Measurements from ENCODE around the gene TLE3. TPM values are rescaled to one million over a fixed set of nuclear protein-coding genes. Genes with fewer than 3 reads are reported as not detected.

The TLE3 gene
- total and polyA plus RNA-seq, 3 experiments from 2014 or later = 19.4 to 76.5 (median 73.1) TPM

DNA sequence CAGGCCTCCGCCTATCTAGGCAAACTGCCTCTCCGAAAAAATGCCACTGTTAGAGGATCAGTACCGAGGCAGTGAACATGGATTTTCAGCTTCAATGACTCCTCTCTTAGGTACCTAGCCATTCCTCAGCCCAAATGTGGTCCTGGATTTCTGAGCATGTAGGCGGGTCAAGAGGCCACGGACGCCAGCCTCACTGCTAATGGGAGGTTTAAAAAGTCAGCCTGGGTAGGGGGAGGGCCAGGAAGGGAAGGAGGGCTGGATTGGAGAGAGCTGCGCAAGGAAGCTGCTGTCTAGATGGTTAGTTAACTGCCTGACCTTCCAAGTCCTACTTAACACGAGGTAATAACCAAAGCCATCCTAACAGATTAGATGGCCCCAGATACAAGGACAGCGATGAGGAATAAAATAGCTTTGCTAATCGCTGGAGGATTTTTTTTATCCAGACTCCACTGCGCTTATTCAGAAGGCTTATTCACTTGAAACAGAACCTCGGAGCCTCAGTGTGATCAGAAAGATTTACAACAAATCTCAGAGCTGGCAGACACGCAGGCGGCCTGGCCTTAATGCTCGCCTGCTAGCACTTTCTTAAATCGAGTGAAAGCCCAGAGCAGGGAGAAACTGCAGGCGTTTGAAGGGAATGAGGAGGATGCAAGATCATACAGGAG lies 34.3 kb downstream of the TLE3 start:
- Histone ChIP-seq H3K27me3 (ENCODE audit: insufficient read depth, low read length, poor library complexity, severe bottlenecking) (no peaks in the 10 kb centered on the region), H3K9me3 (ENCODE audit: low read length) (no peaks in the 10 kb centered on the region), H3K4me1 (ENCODE audit: insufficient read depth, low read length) (no peaks in the 10 kb centered on the region), H3K27ac (ENCODE audit: low read depth, low read length) (no peak overlapping the region), H3K36me3 (ENCODE audit: insufficient read depth, low read length) (peaks cover 53% of the 10 kb centered on the region), H3K4me3 (ENCODE audit: low read length) (no peak overlapping the region)
- H3K27me3 Mint-ChIP-seq = no peaks in the 10 kb centered on the region
- H3K4me3 Mint-ChIP-seq = no peak overlapping the region
- peaks cover 2 to 8% (median 5%) of the 10 kb centered on the region in 3 donors for H3K4me1 Mint-ChIP-seq
- DNase-seq = no peak
- POLR2A ChIA-PET = no interaction called here
- H3K27ac Mint-ChIP-seq = no peak overlapping the region
- CTCF ChIA-PET = interaction anchor here (1.1 to 1.2 kb wide), 2 partner anchors 39 to 335 kb away, joined by 3 read pairs; no protein-coding TSS in a partner anchor
- H3K9me3 Mint-ChIP-seq = no peaks in the 10 kb centered on the region
- peaks cover 6 to 93% (median 19%) of the 10 kb centered on the region in 3 donors for H3K36me3 Mint-ChIP-seq

DNA sequence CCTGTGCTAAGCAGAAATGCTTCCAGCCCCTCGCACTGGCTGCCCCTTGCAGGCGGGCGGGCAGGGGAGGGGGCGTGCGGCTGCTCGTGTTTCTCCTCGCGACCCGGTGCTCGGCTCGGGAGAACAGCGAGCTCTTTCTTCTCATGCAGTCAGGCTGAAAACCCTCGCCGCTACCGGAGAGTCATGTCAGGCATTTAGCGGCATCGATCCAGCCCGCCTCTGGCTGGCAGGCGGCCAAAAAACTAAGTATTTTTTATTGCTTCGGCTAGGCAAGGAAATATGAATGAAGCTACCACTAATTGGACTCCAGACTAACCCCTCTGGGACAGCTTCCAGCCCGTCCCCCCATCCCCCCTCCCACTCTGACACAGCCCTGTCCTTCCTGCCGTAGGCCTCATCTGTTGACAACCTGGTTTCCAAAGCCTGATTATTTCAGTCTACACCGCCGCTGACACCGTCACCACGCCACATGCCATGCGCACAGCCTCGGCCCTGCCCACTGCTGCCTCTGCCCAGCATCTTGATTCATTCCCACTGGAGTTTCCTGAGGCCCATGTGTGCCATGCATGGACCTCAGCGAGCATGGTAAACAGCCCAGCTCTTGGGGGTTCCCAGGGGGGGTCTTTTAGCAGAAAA lies 35.3 kb downstream of the TLE3 start:
- H3K27me3 ChIP-seq (ENCODE audit: insufficient read depth, low read length, poor library complexity, severe bottlenecking) = no peaks in the 10 kb centered on the region
- H3K4me3 Mint-ChIP-seq = no peak overlapping the region
- peaks cover 2 to 5% (median 5%) of the 10 kb centered on the region in 3 donors for H3K4me1 Mint-ChIP-seq
- no peaks in the 10 kb centered on the region for H3K27me3 Mint-ChIP-seq
- CTCF ChIA-PET = interaction anchor here (1.1 kb wide), 1 partner anchor 334 kb away, joined by 3 read pairs; no protein-coding TSS in a partner anchor
- H3K36me3 Mint-ChIP-seq = peaks cover 6 to 95% (median 25%) of the 10 kb centered on the region in 3 donors
- no peaks in the 10 kb centered on the region for H3K9me3 Mint-ChIP-seq
- H3K27ac ChIP-seq (ENCODE audit: low read depth, low read length) = no peak overlapping the region
- H3K36me3 ChIP-seq (ENCODE audit: insufficient read depth, low read length) = peaks cover 60% of the 10 kb centered on the region
- POLR2A ChIA-PET = no interaction called here
- H3K9me3 ChIP-seq (ENCODE audit: low read length) = no peaks in the 10 kb centered on the region
- H3K4me1 ChIP-seq (ENCODE audit: insufficient read depth, low read length) = no peaks in the 10 kb centered on the region
- peak in 1 of 5 donors; percentile 34 for DNase-seq
- H3K27ac Mint-ChIP-seq = no peak overlapping the region
- H3K4me3 ChIP-seq (ENCODE audit: low read length) = no peak overlapping the region

DNA sequence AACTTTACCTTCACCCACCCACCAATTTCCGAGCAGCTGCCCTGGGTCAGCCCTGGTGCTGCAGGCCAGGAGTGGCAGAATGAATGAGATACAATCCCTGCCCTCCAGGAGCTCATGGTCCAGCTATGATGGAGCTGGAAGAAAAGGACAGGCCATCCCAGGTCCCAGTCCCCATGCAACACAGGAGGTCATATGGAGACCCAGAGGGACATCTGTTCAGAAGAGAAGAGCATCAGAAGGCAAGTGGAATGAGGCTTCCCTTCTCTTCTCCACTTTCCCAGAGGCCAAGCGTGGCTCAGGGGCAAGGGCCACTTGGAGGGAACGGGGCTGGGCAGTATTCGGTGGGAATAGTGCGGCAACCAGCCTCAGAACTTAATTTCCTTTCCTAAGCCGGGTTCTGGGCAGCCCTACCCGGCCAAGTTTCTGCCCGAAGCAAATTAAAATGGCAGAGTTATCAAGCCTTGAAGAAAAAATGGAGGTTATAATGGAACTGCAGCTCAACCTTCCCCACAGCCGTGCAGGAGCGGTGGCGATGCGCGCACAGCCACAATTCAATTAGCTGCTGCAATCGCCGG lies 35.9 kb downstream of the TLE3 start:
- Mint-ChIP-seq H3K9me3 (no peaks in the 10 kb centered on the region), H3K4me1 (peaks cover 0 to 2% (median 0%) of the 10 kb centered on the region in 3 donors), H3K36me3 (peaks cover 6 to 95% (median 23%) of the 10 kb centered on the region in 3 donors), H3K27me3 (no peaks in the 10 kb centered on the region), H3K27ac (no peak overlapping the region), H3K4me3 (no peak overlapping the region)
- ChIA-PET CTCF (no interaction called here), POLR2A (no interaction called here)
- DNase-seq = peak in 1 of 5 donors; percentile 31
- no peak overlapping the region for H3K27ac ChIP-seq (ENCODE audit: low read depth, low read length)
- no peaks in the 10 kb centered on the region for H3K4me1 ChIP-seq (ENCODE audit: insufficient read depth, low read length)
- H3K9me3 ChIP-seq (ENCODE audit: low read length) = no peaks in the 10 kb centered on the region
- no peak overlapping the region for H3K4me3 ChIP-seq (ENCODE audit: low read length)
- no peaks in the 10 kb centered on the region for H3K27me3 ChIP-seq (ENCODE audit: insufficient read depth, low read length, poor library complexity, severe bottlenecking)
- H3K36me3 ChIP-seq (ENCODE audit: insufficient read depth, low read length) = peaks cover 60% of the 10 kb centered on the region

DNA sequence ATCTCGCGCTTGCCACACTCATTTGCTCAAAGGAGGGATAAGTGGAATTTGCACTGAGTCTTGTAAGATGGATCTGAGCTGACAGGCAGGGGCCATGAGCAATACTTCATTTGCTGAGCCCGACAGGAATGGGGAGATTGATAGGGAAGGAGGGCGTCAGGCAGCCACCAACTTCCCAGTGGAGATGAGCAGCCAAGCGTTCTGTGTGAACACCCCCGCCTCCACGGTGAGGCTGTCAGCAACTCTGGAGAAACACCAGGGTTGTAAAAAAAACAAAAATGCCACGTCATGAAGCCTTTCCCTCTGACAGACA lies 36.8 kb downstream of the TLE3 start:
- Mint-ChIP-seq H3K9me3 (no peaks in the 10 kb centered on the region), H3K4me3 (no peak overlapping the region), H3K36me3 (peaks cover 6 to 93% (median 23%) of the 10 kb centered on the region in 3 donors), H3K27me3 (no peaks in the 10 kb centered on the region), H3K4me1 (no peaks in the 10 kb centered on the region), H3K27ac (peak overlapping the region in 3 of 8 donors; percentile 2 to 64 (median 54))
- Histone ChIP-seq H3K36me3 (ENCODE audit: insufficient read depth, low read length) (peaks cover 60% of the 10 kb centered on the region), H3K4me3 (ENCODE audit: low read length) (no peak overlapping the region), H3K4me1 (ENCODE audit: insufficient read depth, low read length) (no peaks in the 10 kb centered on the region), H3K9me3 (ENCODE audit: low read length) (no peaks in the 10 kb centered on the region), H3K27ac (ENCODE audit: low read depth, low read length) (no peak overlapping the region), H3K27me3 (ENCODE audit: insufficient read depth, low read length, poor library complexity, severe bottlenecking) (no peaks in the 10 kb centered on the region)
- CTCF ChIA-PET = no interaction called here
- DNase-seq = no peak
- POLR2A ChIA-PET = no interaction called here

DNA sequence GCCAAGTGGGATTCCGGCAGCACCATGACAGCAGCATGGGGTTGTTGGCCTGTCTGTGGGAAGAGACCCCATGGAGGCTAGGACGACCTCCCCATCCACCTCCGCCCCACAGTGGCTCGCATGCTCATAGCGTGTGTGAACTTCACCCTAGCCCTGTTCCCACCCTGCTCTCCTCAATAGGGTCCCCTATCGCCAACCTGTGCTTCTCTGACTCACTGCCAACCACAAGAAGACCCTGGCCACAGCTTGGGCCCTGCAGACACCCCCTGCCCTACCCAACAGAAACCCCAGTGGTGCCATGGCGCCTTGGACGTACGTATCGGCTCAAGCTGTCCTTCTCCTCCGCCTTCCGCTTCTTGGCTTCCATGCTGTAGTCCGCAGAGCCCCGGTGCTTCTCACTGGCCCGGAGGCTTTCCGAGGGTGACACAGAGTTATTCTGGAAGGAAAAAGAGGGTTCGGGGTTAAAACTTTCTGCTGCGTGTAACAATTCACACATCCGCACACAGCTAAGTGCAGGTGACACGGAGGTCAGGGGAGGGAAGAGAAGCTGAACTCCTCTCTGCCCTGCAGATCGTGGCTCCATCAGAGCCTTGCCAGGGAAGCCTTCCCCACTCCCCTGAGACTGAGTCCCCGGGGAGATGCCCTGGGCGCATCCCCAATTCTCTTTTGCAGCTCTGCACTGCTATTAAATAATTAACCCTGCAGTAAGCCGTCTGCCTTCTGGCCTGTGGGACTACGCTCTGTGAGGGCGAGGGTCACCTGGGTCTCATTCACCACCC lies 37.3 kb downstream of the TLE3 start:
- Mint-ChIP-seq H3K27me3 (no peaks in the 10 kb centered on the region), H3K36me3 (peaks cover 6 to 94% (median 25%) of the 10 kb centered on the region in 3 donors), H3K27ac (peak overlapping the region in 1 of 8 donors; percentile 54), H3K4me3 (no peak overlapping the region), H3K9me3 (no peaks in the 10 kb centered on the region), H3K4me1 (no peaks in the 10 kb centered on the region)
- CTCF ChIA-PET = no interaction called here
- POLR2A ChIA-PET = interaction anchor here (0.5 kb wide), 1 partner anchor 32 kb away, joined by 5 read pairs; no protein-coding TSS in a partner anchor
- Histone ChIP-seq H3K27ac (ENCODE audit: low read depth, low read length) (no peak overlapping the region), H3K36me3 (ENCODE audit: insufficient read depth, low read length) (peaks cover 60% of the 10 kb centered on the region), H3K9me3 (ENCODE audit: low read length) (no peaks in the 10 kb centered on the region), H3K27me3 (ENCODE audit: insufficient read depth, low read length, poor library complexity, severe bottlenecking) (no peaks in the 10 kb centered on the region), H3K4me3 (ENCODE audit: low read length) (no peak overlapping the region), H3K4me1 (ENCODE audit: insufficient read depth, low read length) (no peaks in the 10 kb centered on the region)
- DNase-seq = peak in 1 of 5 donors; percentile 35

DNA sequence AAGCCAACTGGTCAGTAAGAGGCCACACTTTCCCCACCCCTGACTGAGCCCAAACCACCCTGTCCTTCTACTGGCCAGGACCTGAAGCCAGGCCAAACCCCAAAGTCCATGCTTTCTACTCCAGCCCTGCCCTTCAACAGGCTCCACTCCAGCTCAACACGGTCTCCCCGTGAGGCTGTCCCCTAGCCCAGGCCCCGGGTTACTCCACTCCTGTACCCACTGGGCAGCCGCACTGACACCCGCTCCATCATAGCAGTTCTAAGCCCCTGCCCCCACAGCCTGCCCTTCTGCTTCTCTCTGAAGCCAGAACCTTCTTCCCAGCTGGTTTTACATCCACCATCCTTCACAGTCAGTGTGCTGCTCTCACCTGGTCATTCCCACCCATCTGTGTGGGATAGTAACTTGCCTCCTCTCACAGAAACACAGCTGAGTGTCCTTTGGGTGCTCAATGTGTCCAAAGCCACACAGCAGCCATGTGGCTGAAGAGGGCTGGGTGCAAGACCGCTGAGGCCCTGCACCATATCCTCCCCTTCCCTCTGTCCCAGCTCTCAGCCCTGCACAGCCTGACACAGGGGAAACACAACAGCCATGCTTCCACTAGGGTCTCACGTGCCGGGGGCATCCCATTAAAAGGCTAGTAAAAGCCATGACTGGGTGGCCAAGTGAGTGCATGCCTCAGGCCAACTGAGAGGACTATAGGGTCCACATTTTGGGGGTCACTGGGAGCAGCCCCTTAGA lies 38.1 kb downstream of the TLE3 start:
- no peak overlapping the region for H3K27ac ChIP-seq (ENCODE audit: low read depth, low read length)
- no peaks in the 10 kb centered on the region for H3K9me3 Mint-ChIP-seq
- no peaks in the 10 kb centered on the region for H3K9me3 ChIP-seq (ENCODE audit: low read length)
- no peaks in the 10 kb centered on the region for H3K4me1 Mint-ChIP-seq
- H3K27me3 ChIP-seq (ENCODE audit: insufficient read depth, low read length, poor library complexity, severe bottlenecking) = no peaks in the 10 kb centered on the region
- H3K36me3 Mint-ChIP-seq = peaks cover 6 to 96% (median 25%) of the 10 kb centered on the region in 3 donors
- peaks cover 60% of the 10 kb centered on the region for H3K36me3 ChIP-seq (ENCODE audit: insufficient read depth, low read length)
- POLR2A ChIA-PET = interaction anchor here (0.5 kb wide), 1 partner anchor 32 kb away, joined by 5 read pairs; no protein-coding TSS in a partner anchor
- H3K4me1 ChIP-seq (ENCODE audit: insufficient read depth, low read length) = no peaks in the 10 kb centered on the region
- no peaks in the 10 kb centered on the region for H3K27me3 Mint-ChIP-seq
- no peak overlapping the region for H3K4me3 ChIP-seq (ENCODE audit: low read length)
- peak overlapping the region in 2 of 8 donors; percentile 57 to 79 for H3K27ac Mint-ChIP-seq
- H3K4me3 Mint-ChIP-seq = peak overlapping the region in 1 of 7 donors; percentile 68
- DNase-seq = peak in 1 of 5 donors; percentile 18
- CTCF ChIA-PET = no interaction called here

DNA sequence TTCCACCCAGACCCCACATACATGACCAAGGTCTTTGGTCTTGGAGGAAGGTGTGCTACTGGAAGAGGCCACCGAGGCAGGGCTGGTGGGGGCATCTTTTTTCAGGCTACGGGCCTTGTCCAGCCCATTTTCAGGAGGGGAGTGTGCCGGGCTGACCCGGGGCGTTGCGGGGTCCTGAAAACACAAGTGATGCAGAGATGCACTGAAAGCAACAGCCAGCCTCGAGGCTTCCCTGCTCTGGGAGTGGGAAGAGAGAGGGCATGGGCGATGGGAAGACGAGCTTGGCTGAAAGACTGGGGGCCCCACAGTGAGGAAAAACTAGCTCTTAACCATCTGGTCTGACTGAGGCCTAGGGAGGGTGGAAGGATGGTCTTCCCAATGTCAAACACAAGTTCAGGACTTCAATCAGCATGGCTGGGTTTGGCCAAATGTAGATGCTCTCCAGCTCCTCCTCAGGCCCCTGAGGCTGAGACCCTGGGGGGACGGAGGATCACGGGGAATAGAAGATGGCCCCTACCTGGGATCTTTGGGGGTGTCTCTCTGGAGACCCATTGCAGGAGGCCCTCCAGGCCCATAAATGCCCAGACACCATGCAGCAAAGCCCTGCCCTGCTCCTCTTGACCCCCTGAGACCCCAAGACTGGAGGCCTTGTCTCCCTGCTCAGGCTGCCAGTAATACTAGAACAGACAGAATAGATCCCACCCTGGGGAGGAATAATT lies 38.9 kb downstream of the TLE3 start:
- no peaks in the 10 kb centered on the region for H3K4me1 Mint-ChIP-seq
- Histone ChIP-seq H3K36me3 (ENCODE audit: insufficient read depth, low read length) (peaks cover 68% of the 10 kb centered on the region), H3K9me3 (ENCODE audit: low read length) (no peaks in the 10 kb centered on the region), H3K4me1 (ENCODE audit: insufficient read depth, low read length) (no peaks in the 10 kb centered on the region), H3K27me3 (ENCODE audit: insufficient read depth, low read length, poor library complexity, severe bottlenecking) (no peaks in the 10 kb centered on the region), H3K4me3 (ENCODE audit: low read length) (no peak overlapping the region), H3K27ac (ENCODE audit: low read depth, low read length) (no peak overlapping the region)
- H3K27ac Mint-ChIP-seq = peak overlapping the region in 2 of 8 donors; percentile 22 to 26
- peaks cover 6 to 96% (median 26%) of the 10 kb centered on the region in 3 donors for H3K36me3 Mint-ChIP-seq
- no peaks in the 10 kb centered on the region for H3K9me3 Mint-ChIP-seq
- H3K4me3 Mint-ChIP-seq = no peak overlapping the region
- H3K27me3 Mint-ChIP-seq = no peaks in the 10 kb centered on the region
- DNase-seq = peak in 1 of 5 donors; percentile 43
- ChIA-PET CTCF (no interaction called here), POLR2A (interaction anchor here (0.6 kb wide), 1 partner anchor 41 kb away, joined by 11 read pairs; no protein-coding TSS in a partner anchor)
